GM10266 (cell line): ENCODE data around the gene NUAK1.

Source experiments
- DNase-seq: peaks from one replicate; pipeline ENCODE4 v3.0.0; 2012; ENCODE audit errors: extremely low spot score
- CTCF ChIP-seq: IDR thresholded peaks from 2 replicates; pipeline ENCODE4 v1.5.1; 2012; ENCODE audit warnings: mild to moderate bottlenecking, low read depth; ENCODE audit not compliant: control insufficient read depth, insufficient read depth; ENCODE audit errors: missing control alignments

NUAK1 gene

GRCh38 chr12:106039646-106040404 is 98.9 kb downstream of the NUAK1 start:
- DNase-seq, result no peak
- no peak for TF ChIP-seq CTCF

GRCh38 chr12:106039242-106039641 is 99.5 kb downstream of the NUAK1 start:
- no peak for DNase-seq
- no peak for TF ChIP-seq CTCF

- DNase-seq, result no peak
- TF ChIP-seq CTCF, result no peak
These were observed 101.0 kb downstream of the NUAK1 start for GRCh38 chr12:106037524-106038298.

- no peak for DNase-seq
- TF ChIP-seq CTCF, result no peak
These were observed 103.3 kb downstream of the NUAK1 start for GRCh38 chr12:106035421-106035820.

- DNase-seq, result no peak
- TF ChIP-seq CTCF, result no peak
These were observed 104.4 kb downstream of the NUAK1 start for GRCh38 chr12:106034316-106034715.

- DNase-seq, result no peak
- TF ChIP-seq CTCF, result no peak
These were observed 105.5 kb downstream of the NUAK1 start for GRCh38 chr12:106033161-106033675.

- TF ChIP-seq CTCF, result no peak
- no peak for DNase-seq
These were observed 106.2 kb downstream of the NUAK1 start for GRCh38 chr12:106032623-106032925.
